Measurements from ENCODE around the gene FHOD1.
A peak's percentile ranks its signal among the peaks of the same experiment; 100 is the strongest.

FHOD1 gene

DNA sequence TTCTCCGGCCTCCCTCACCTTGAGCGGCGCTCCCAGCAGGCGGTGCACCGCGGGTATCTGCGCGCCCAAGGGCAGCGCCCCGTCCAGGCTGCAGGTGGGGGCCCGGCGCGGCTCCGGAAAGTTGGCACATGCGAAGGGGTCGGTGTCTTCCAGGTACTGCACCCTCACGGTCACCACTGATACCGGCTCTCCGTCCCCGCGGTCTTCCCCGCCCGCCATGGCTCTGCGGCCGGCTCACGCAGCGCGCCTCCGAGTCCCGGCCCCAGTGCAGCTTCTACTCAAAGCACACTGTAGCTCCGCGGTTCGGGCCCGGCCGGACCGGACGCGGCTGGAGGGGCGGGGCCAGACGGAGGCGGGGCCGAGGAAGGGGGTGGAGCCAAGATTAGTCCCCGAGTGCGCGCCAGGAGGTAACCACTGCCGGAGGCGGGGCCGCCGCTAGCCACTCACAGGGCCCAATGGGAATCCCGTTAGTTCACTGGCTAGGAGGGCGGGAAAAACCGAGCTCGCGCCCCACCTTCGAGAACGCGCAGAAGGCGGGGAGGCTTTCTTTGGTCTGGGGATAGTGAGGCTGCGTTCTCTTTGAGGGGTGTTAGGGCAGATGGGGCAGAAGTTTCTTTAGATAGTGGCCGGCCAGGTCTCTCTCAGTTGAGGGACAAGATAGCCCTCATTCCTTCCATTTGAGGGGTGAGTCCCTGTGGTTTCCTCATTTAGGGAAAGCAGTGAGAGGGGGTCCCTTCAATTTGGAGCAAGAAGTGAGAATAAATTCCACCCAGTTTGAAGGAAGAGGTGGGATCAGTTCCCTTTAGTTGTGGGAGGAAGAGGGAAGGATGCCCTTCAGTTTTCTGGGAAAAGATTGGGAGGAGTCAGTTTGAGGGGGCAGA lies at the start of gene FHOD1:
TSS of gene FHOD1 (minus strand) at position 290 of the 881 bp plus-strand sequence. CDS start at position 219, 71 bp downstream.
- TF ChIP-seq, protein P1, sequence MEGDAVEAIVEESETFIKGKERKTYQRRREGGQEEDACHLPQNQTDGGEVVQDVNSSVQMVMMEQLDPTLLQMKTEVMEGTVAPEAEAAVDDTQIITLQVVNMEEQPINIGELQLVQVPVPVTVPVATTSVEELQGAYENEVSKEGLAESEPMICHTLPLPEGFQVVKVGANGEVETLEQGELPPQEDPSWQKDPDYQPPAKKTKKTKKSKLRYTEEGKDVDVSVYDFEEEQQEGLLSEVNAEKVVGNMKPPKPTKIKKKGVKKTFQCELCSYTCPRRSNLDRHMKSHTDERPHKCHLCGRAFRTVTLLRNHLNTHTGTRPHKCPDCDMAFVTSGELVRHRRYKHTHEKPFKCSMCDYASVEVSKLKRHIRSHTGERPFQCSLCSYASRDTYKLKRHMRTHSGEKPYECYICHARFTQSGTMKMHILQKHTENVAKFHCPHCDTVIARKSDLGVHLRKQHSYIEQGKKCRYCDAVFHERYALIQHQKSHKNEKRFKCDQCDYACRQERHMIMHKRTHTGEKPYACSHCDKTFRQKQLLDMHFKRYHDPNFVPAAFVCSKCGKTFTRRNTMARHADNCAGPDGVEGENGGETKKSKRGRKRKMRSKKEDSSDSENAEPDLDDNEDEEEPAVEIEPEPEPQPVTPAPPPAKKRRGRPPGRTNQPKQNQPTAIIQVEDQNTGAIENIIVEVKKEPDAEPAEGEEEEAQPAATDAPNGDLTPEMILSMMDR (IDR thresholded peaks at IDR 0.05; ENCODE audit: insufficient read depth, missing control alignments): no peak
- peak; percentile 32 for DNase-seq (ENCODE audit: insufficient read length, low spot score)
- FAIRE-seq: no peak

DNA sequence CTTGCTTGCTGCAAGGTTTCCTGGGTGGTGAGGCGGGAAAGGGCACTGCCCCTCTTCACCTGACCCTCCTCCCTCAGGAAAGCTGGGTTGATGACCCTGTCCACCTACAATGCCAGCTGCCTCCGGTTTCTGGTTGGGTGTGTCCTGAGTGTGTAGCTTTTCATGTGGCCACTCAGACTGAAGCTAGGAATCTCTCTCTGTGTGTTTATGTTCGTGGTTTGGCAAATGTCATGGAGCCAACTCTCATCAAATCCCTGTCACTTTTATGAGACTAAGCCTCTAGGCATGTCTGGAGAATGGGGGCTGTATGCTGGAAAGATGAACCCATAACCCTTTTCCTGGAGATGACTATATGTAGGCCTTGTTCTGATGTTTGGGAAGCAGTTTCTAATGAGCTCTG lies 49.1 kb upstream of the FHOD1 start:
- DNase-seq (ENCODE audit: insufficient read length, low spot score): no peak
- no peak for FAIRE-seq
- TF ChIP-seq, protein P1 (IDR thresholded peaks at IDR 0.05; ENCODE audit: insufficient read depth, missing control alignments): no peak

DNA sequence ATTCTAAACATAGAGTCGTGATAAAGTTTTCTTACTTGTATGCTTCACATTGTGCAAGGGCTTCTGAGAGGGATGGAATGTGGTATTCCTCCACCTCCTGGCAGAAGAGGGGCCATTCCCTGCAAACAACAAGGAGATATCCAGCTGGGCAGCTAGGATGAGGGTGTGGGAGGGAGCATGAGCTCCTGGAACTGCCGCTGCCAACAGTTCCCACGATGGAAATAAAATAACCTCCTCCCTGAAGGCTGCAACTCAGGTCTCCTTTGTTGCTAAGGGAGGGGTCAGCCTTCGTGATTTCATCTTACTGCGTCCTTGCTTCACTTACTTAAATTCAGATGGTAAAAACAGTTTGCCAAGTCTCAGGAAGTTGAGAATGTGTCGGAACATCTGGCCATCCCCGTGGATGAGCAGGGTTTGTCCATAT lies 47.7 kb upstream of the FHOD1 start:
- no peak for DNase-seq (ENCODE audit: insufficient read length, low spot score)
- TF ChIP-seq, protein P1 (IDR thresholded peaks at IDR 0.05; ENCODE audit: insufficient read depth, missing control alignments): no peak
- no peak for FAIRE-seq

DNA sequence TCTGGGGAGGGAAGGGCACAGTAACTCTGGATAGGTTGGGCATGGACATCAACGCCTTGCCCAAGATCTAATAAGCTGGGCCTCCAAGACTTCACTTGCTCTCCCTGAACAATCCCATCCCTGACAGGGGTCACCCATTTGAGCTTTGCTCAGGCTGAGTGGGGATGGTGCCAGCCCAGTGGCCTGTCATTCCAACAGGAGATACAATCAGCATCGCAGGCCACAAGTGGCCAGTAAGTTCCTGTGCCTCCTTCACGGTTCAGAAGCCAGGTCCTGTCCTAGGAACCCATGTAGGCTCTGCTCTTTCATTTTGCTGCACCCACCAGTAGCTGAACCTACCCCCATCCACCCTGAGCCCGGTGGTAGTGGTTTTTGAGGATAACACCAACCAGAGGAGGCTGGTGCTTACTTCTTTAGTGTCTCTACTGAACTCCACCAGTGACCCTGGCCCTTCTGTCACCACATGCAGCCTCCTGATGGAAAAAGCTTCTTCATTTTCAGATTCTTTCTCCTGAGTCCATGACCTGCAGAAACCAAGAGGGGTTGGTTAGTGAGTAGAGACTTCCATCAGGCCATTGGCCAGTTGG lies 47.0 kb upstream of the FHOD1 start:
- DNase-seq (ENCODE audit: insufficient read length, low spot score) (no peak), FAIRE-seq (no peak)
- TF ChIP-seq, protein P1 (IDR thresholded peaks at IDR 0.05; ENCODE audit: insufficient read depth, missing control alignments): no peak

DNA sequence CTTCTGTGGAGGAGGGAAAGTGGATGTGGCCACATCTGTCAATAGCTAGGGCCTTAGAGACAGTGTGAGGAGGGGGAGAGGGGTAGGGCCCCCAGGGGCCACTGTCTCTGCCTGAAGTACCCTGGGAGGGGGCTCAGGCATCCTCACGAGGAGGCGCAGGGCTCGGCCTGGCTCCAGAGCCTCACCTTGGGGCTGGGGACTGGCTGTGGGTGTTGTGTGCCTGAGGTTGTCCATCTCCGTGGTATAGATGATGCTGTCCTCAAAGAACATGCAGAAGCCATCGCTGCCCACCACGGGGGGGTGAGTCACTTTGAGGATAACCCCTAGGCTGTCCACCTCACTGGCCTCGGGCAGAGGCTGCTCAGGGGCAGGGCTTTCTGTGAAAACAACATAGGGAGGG lies 44.2 kb upstream of the FHOD1 start:
- FAIRE-seq: no peak
- TF ChIP-seq, protein P1 (IDR thresholded peaks at IDR 0.05; ENCODE audit: insufficient read depth, missing control alignments): no peak
- no peak for DNase-seq (ENCODE audit: insufficient read length, low spot score)

DNA sequence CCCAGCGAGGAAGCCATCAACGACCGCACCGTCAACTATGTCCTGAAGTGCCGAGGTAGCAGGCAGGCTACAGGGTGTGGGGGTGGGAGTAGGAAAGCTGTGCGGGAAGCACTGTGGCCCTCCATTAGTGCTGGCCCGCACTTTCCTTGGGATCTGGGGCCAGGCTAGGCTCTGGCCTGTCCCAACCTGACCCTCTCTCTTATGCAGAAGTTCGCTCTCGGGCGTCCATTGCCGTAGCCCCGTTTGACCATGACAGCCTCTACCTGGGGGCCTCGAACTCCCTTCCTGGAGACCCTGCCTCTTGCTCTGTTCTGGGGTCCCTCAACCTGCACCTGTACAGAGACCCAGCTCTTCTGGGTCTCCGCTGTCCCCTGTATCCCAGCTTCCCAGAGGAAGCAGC lies 40.7 kb upstream of the FHOD1 start:
- FAIRE-seq: no peak
- TF ChIP-seq, protein P1 (IDR thresholded peaks at IDR 0.05; ENCODE audit: insufficient read depth, missing control alignments): no peak
- no peak for DNase-seq (ENCODE audit: insufficient read length, low spot score)

All from D721Med (cell line).